ENCODE results near the gene CTDP1.
"Not testable (repeated sequence)": the region's sequence is repeated elsewhere in the genome, so short reads cannot be mapped to it uniquely, and the experiment has no call there.

The CTDP1 gene

DNA sequence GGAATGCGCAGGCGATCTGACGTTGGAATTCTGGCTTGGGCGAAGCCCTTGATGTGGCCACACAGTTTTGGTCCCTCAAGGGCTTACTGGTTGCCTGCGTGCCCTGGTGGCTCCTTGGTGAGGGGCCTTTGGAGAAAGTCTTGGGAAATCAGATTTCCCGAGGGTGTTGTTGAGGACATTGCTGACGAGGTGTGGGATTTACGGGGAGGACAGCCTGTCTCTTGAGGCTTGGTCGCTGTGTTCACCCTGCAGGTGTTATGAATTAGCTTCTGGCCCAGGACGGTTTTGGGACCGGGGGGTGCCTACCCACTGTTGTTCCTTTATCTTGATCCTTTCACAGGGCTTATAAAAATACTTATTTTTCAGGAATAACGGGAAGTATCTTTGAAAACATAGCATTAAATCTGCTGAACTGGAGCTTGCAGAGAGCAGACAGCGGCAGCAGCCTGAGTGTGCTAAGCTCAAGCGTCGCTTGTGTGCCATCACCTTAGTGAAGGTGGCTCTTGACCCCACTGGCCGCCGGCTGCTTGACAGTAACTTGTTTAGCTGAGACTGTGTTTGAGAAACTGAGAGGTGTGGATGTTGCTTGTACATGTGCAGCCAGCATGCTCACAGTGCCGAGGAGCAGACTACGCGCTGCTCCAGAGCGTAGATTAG is 4.2 kb downstream of the CTDP1 start:
- no peak for DNase-seq

DNA sequence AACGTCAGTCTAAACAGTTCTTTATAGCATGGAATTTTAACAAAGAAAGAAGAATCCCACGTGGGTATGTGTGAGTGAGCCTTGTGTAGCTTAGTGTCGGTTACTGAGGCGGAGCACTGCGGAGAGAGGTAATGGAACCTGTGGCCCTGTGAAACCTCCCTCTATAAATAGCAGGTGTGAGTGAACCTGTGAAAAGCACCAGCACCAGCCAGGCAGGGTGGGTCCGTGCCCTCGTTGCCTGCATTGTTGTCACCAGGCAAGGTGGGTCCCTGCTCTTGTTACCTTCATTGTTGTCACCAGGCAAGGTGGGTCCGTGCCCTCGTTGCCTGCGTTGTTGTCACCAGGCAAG is 4.7 kb downstream of the CTDP1 start:
- DNase-seq: no peak

DNA sequence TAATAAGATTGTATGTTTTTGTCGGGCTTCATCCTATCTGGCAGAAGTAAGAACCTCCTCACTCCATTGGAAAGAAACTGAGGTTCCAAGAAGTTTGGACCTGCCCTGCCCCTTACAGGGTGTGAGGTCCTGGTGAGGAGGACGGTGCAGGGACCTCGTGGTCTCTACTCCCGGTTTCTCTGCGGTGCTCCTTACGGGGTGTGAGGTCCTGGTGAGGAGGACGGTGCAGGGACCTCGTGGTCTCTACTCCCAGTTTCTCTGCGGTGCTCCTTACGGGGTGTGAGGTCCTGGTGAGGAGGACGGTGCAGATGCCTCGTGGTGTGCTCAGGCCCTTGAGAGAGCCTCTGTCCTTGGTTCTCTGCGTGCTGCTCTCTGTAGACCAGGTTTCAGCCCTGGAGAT is 5.2 kb downstream of the CTDP1 start:
- DNase-seq: no peak

DNA sequence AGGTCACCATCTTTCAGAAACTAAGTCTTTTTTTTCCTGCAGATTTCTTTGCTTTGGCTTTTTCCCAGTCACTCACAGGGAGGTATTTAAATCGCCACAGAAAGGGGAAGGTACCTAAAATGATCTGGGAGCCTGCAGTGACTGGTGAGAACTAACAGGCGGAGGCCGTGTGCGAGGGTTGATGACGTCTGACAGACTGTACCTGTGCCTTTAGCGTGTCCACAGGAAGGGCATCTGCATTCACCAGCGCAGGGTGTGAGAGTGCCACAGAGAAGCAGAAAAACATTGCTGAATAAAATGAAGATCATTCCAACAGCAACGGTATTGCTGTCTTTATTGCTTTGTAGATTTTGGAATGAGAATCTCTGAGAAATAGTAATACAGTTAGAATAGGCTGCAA is 5.7 kb downstream of the CTDP1 start:
- no peak for DNase-seq

DNA sequence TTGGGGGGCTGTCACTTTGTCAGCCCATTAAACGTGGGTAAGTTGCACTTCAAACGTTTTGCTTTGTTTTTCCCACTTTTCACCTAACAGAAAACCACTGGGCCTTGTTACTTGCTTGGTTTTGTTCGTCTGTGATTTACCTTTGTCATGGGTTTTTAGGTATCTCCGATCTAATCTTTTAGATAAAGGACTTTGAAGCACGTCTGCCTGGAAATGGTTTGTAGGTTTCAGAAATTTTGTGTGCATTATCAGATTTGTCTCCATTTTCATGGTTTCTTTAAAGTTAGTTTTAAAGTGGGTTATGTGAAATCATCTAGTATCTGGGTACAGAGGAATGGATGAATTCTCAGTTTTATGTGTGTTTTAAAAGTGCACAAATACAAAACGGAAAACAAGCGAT is 6.4 kb downstream of the CTDP1 start:
- no peak for DNase-seq

DNA sequence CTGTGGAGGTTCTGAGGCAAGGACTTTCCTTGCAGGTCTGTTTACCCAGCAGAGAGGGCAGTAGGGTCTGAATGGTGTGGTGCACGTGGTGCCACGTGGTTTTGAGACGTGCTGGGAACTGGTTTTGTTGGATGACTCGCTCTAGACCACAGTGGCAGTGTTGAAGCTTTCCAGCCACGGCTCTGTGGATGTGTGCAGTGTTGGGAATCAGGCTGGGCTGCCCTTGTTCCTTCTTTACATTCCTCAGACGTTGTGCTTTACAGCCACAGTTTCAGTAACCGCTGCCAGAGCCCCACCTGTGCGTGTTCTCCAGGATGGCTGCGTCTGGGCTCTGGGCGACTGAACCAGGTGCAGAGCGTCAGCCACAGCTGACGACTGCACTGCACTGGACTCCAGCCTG is 8.2 kb downstream of the CTDP1 start:
- DNase-seq: no peak

DNA sequence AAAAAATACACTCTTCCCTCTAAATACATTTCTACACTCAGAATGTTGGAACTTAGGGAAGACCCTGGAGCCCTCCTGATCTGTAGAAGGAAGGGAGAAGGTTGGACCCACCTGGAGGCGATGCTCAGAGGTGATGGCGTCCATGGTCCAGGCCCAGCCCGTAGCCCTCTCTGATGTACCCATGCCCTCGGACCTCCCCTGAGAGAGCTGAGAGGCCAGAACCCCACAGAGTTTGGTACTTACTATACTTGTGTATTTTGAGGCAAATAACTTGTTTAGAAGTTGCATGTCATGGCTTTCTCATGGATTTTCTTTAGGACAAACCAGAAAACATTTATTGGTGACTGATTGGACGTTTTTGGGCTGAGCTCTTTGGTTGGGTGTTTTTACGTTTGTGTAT is 10.5 kb downstream of the CTDP1 start:
- no peak for DNase-seq

DNA sequence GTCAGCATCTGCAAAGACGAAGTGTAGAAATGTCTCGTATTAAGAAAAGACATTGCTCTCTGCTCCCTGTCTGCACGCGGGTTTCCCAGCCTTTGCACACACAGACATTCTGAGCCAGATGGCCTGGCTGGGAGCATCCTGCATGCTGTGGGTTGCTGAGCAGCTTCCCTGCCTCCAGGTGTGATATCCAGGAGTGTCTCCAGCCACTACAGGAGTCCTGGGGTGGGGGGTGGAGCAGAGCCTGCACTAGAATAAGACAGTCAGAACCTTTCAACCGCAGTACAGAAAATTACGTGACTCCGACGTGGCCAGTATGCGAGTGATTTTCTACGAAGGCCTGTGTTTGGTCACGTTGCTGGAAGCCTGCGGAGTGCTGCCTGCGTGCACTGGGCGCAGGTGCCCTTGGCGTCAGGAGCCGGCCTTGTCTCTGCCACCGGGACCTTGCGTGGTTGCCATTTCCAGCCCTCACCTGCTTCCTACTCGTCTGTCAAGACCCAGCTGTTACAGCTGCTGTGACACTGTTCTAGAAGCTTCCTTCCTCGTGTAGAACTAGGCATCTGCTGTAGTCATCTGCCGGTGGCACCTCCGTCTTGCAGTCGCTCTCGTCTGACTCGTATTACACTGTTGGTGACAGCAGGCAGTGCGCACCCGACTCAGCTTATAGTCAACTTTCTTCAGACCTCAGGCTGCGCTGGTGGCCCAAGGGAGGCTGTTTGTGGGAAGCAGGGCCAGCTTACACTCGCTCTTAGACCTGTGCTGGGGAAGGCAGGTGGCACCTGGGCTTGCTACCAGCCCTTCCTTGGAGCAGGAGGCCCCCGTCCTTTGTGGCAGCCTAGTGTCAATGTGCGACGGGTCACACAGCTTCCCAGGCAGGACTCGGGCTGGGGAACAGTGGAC is 11.2 kb downstream of the CTDP1 start:
- no peak for DNase-seq

DNA sequence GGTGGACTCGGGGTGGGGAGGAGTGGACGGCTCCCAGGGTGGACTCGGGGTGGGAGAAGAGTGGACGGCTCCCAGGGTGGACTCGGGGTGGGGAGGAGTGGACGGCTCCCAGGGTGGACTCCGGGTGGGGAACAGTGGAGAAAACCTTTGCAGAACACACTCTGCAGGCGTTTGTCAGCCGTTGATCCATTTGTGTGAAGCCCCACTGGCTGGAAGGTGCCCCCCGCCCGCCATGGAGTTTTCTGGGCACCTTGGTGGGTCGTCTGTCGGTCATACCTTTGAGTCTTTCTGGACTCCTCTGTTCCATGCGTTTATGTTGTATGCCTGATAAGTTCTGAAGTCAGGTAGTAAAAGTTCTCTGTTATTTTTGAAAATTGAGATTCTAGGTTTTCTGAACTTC is 12.5 kb downstream of the CTDP1 start:
- no peak for DNase-seq

DNA sequence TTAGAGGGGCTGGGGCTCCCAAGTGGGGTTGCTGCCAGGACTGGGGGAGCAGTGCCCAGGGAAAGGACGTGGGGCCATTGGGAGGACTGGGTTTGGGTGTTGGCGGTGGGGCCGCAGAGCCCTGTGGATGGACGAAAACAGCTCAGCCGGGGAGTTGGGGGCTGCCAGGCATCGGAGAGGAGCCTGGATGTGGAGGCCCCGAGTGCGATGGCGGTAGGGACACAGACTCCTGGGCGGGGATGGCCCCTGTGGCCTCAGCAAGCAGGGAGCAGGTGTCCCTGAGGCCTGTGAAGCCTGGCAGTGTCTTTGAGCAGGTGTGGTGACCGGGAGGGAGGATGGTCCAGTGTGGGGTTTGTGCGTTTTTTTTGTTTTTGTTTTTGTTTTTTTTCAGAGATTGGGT is 13.3 kb downstream of the CTDP1 start:
- no peak for DNase-seq

DNA sequence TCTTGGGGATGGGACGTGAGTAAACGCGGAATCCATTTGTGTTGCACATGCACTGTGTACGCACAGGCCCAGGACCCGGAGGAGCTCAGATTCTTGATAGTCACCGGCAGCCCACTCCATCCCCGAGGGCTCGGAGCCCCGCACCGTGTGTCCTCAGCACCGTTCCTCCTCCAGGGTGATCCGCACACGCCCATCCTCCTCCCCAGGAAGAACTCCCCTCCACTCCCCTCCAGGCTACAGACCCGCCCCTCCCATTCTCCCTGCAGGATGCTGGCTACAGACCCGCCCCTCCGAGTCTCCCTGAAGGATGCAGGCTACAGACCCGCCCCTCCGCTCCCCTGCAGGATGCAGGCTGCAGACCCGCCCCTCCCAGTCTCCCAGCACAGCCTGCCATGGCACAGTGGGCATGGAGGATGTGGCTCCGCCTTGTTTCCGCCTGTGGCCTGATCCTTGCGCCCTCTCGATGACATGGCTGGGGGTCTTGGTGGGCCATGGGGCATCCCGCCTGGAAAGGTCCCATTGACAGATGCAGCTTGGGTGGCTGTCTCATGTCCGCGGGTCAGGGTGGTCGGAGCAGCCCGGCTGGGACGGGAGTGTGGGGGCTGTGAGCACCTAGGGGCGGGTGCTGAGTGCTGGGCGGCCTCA is 14.1 kb downstream of the CTDP1 start:
- no peak for DNase-seq

DNA sequence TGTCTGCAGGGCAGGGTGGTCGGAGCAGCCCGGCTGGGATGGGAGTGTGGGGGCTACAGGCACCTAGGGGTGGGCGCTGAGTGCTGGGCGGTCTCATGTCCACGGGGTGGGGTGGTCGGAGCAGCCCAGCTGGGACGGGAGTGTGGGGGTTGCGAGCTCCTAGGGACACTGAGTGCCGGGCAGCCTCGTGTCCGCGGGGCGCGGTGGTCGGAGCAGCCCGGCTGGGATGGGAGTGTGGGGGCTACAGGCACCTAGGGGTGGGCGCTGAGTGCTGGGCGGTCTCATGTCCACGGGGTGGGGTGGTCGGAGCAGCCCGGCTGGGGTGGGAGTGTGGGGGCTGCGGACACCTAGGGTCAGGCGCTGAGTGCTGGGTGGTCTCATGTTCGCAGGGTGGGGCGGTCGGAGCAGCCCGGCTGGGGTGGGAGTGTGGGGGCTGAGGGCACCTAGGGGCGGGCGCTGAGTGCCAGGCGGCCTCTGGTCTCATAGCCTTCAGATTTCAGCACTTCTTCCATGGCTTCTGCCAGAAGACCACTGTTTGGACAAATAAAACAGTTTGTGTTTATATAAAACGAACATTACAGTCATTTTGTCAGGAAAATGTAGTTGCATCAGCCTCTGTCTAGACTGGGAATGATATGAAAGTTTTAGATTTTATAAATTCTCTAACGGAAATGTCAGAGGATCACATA is 14.7 kb downstream of the CTDP1 start:
- not testable (repeated sequence) for DNase-seq

DNA sequence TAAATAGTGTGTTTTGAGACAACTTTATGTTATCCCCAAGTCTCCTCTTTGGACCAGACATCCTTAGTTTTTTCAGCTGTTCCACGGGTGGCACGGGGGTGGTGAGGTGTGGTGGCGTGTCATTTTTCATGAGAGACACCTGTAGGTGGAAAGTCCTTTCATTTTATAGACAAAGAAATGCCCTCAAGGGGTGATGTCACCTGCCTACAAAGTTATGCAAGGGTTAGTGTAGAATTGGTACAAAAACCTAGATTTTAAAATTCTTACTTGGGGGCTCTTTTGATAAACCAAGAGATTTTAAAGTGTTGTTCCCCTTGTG is 15.3 kb downstream of the CTDP1 start:
- no peak for DNase-seq

DNA sequence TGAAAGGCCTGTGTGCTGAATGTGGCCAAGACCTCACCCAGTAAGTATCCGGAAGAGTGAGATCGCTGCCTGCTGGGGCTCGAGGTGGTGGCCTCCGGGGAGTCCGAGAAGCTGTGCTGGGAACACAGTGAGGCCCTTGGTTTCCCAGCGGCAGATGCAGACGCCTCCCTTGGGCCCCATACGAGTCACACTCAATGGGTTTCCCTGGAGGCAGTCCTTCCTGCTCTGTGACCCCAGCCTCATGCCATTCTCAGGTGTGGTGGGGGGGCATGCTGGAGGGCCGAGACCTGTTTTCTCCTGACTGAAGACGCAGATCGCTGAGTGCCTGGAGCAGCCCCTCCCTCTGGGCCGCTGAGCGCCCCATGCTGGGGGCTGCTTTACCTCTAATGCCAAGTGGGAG is 15.7 kb downstream of the CTDP1 start:
- DNase-seq: no peak

DNA sequence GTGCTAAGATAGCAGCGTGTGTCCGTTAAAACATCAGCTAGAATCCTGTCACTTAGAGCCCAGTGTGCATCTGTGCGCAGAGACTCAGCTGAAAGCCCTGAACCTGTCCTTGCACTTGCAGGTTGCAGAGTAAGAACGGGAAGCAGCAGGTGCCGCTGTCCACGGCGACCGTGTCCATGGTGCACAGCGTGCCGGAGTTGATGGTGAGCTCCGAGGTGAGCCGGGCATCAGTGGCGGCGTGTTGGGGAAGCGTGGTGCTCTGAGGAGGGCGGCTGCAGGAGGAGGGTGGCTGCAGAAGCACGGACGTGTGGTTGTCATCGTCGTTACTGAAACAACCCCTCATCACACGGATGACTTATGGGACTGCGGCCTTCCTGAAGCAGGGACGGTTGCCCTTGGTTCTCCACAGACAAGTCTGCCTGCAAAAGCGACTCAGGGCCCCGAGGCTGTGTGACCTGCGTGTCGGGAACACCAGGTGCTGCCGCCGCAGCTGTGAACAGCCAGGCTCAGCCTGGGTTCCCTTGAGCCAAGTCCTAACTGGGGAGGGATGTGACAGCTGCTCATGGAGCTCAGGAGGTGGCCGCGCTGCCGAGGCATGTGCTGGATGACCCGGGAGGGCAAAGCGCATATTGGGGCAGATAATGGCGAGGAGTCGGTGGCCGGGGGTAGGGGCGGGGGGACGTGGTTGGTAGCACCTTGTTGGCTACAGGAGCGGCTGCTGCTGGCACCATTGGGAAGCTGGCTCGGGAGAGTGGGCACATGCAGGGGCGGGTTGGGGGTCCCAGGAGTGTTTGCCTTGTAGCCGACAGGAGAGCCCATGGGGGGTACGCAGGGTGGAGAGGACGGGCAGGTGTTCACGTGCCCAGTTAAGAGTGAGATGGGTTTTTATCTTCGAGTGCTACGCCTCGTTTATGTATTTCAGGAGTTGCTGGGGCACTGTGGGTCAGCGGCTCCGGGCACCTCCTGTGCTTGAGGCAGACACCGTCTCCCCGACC is 16.6 kb downstream of the CTDP1 start:
- DNase-seq: no peak

DNA sequence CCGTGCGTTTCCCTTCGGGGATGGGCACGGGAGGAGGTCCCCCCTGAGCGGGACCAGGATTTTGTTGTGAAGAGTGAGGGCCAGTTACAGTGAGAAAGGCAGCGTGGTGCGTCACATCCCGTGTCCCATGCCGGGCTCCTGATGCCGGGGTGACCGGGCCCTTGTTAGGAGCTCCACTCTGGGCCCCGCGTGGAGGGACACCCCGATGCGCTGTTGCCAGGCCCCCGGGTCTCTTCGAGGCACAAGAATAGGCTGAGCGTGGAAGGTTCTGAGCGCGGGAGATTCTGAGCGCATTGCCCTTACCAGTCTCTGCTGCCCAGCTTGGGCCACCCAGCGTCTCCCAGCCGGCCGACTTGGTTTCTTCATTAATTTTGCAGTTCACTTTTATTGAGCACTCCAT is 17.6 kb downstream of the CTDP1 start:
- DNase-seq: no peak

DNA sequence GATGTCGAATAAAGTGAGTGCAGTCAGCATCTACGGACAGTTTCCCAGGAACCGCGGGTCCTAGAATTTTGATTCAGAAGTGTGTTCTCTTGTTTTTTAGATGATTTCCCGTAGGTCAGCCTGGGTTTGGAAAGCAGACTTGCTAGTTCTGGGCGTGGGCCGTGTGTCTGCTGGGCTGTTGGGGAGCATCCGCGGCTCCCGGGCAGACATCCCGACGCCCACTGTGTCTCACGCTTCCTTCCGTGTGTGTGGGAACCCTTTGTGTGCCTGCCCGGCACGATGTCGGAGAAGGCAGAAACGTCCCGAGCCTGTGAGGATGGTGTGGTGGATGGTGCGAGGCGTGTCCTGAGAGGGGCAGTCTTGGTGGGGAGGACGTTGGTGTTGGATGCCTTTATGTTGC is 18.4 kb downstream of the CTDP1 start:
- no peak for DNase-seq

DNA sequence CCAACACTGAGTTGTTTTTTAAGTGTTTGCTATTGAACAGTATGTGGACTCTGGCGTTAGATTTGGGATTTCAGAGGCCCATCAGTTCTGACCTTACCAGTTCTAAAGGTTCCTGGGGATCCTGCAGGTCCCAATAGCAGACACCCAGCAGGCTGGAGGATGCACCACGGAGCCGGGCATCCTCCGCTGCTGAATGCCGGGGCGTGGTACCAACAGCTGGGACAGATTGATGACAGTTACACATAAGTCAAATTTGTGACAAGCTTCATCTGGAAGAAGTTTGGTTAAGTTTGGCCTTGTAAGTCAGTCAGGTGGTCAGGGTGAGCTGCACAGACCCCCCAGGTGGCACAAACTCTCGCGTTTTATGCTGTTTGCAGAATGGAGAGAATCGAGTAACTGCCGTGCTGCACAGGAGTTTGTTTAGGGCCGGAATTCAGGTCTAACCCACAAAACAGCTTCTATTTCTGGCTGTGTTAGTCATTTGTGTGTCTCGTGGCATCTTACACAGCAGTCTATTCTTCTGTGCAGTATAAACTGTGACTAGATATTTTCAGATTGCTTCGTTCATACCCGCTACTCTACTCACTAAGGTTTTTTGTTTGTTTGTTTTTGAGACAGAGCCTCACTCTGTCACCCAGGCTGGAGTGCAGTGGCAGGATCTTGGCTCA is 19.2 kb downstream of the CTDP1 start:
- no peak for DNase-seq

DNA sequence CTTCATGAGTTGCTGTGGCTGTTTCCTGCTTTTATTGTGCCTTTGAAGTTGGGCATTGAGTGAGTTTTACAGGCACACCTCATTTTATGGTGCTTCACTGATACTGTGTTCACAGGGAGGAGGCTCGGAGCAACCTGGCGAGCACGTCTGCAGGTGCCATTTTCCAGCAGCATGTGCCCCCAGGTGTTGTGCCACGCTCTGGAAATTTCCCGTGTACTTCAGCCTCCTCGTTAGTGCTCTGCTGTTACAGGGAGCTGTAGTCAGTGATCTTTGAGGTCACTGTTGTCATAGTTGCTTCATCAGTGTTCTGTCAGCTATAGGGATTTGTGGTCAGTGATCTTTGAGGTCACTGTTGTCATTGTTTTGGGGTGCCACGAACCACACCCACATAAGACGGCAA is 20.1 kb downstream of the CTDP1 start:
- DNase-seq: no peak

DNA sequence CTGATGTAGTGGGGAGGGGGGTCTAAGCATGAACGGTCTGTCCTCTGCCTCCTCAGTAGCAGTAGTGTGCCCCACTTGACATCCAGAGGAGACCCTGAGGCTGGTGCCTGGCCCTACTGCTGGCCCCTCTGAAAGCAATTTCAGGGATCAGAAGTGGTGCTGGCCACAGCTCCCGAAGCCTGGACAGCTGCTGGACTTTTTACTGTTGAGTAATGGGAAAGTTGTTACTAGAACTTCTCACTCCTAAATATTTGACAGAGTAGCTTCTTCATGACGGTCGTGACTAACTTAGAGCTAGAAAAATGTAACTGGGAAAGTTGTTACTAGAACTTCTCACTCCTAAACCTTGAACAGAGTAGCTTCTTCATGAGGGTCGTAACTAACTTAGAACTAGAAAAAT is 23.3 kb downstream of the CTDP1 start:
- no peak for DNase-seq

DNA sequence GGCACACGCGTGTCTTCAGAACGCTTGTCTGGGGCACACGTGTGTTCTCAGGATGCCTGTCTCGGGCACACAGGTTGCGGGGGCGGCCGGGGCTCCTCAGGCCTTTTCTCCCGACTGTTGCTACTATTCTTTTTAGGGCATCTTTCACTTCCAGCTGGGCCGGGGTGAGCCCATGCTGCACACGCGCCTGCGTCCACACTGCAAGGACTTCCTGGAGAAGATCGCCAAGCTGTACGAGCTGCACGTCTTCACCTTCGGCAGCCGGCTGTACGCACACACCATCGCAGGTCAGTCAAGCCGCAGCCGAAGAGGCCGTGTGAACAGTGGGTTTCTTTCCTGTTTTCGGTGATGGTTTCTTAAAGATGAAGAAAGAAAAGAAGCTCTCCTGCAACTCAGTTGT is 25.0 kb downstream of the CTDP1 start:
- no peak for DNase-seq

DNA sequence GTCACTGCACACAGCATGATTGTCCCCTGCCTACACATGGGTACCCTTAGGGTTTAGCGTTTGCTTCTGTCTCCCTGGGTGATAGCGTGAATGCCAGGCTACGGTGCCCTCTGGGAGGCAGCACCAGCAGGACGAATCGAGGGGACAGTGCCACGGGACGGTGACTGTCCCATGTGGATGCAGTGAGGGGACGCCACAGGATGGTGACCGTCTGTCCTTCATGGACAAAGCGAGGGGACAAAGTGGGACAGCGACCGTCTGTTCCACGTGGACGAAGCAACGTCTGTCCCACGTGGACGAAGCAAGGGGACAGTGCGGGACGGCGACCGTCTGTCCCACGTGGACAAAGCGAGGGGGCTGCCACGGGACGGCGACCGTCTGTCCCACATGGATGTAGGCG is 25.7 kb downstream of the CTDP1 start:
- DNase-seq: no peak
